Psoas muscle (tissue), 8 donors: ENCODE measurements around the gene CPNE7. TPM values are rescaled to one million over a fixed set of nuclear protein-coding genes. Genes with fewer than 3 reads are reported as not detected.
"Not testable (repeated sequence)": the region's sequence is repeated elsewhere in the genome, so short reads cannot be mapped to it uniquely, and the experiment has no call there.

Source experiments
- ATAC-seq, 4 donors: fragments of 200-7000 bp; cut with Tn5 transposase; one replicate each; pipeline ENCODE4 v1.9.1; 2020; ENCODE audit warnings: moderate library complexity in 3 of 4, mild to moderate bottlenecking in 2 of 4
- DNase-seq, 2 donors: peaks; one replicate each; pipeline ENCODE4 v3.0.0-alpha.2; 2020
- H3K27ac ChIP-seq: fragments of 200-600 bp; one replicate; pipeline ENCODE4 v1.8.0; 2022
- H3K27me3 ChIP-seq, 3 donors: fragments of 200-600 bp in 1 of 3; one replicate each; pipeline versions ENCODE4 v1.6.1 to v1.8.0; 2013 to 2022; ENCODE audit warnings: low read length in 2 of 3, mild to moderate bottlenecking in 2 of 3, moderate library complexity in 1 of 3; ENCODE audit not compliant: insufficient read depth in 3 of 3
- H3K36me3 ChIP-seq, 2 donors: fragments of 200-600 bp in 1 of 2; one replicate each; pipeline versions ENCODE4 v1.6.1 to v1.8.0; 2013 to 2022; ENCODE audit warnings: low read depth in 1 of 2, mild to moderate bottlenecking in 1 of 2, moderate library complexity in 1 of 2; ENCODE audit not compliant: insufficient read depth in 1 of 2
- H3K4me1 ChIP-seq: fragments of 200-600 bp; one replicate; pipeline ENCODE4 v1.8.0; 2022
- H3K4me3 ChIP-seq: fragments of 200-600 bp; one replicate; pipeline ENCODE4 v1.8.0; 2022; ENCODE audit warnings: mild to moderate bottlenecking
- H3K9me3 ChIP-seq: fragments of 200-600 bp; one replicate; pipeline ENCODE4 v1.8.0; 2022
- CTCF ChIP-seq: fragments of 200-600 bp; IDR thresholded peaks from one replicate; pipeline ENCODE4 v1.8.0; 2022; ENCODE audit warnings: antibody characterized with exemption
- WGBS, 3 donors: extraction: QIAGEN DNeasy Blood & Tissue Kit; methylation state at CpG; one replicate each; pipeline versions ENCODE4 v1.1.6 to v1.1.7; 2013; 5-methylcytosine and 5-hydroxymethylcytosine counted together
- intact Hi-C, 2 donors: fragments of 100-400 bp; cut with DNase I; formaldehyde crosslinking; loops; one replicate each; pipeline versions ENCODE4 v1.11.0 to v1.14.2; 2022
- polyA plus RNA-seq, 3 donors: library from polyadenylated mRNA; stranded (reverse); fragments of 200-250 nt; gene quantifications; one replicate each; pipeline ENCODE4 v1.2.3, GENCODE V29; 2013
- total RNA-seq, 4 donors: library from RNA; stranded (reverse); fragmentation: NEBNext Ultra II Directional in 2 of 4; extraction: Animal tissue kit (Norgen Biotek cat#: 25700) in 2 of 4; gene quantifications; one replicate each; pipeline versions ENCODE4 v1.2.1 to v1.2.4, GENCODE V29; 2021 to 2023
- donor health status: healthy with polysubstance abuse.
- donor health status: DM: no; HTN: no; CAD: no; lungs with moderate emphysema.
- donor health status: Bipolar disorder and iron deficiency.
- donor health status: healthy.
- donor health status: DM: yes; HTN: yes; CAD: no.
- donor health status: DM: no; HTN: no; CAD: no.
- donor health status: DM: no; HTN: no; CAD: no.
- donor health status: DM: yes; HTN: yes; CAD: no.

CPNE7 gene
- total and polyA plus RNA-seq, 7 donors: 0.08 to 0.21 TPM; not detected in 5

- no peaks in the 10 kb centered on the region for H3K36me3 ChIP-seq
- intact Hi-C loops: loop anchor here in 1 of 2 donors (10.0 kb wide), 1 partner anchor 58 kb away; the partner anchor contains the start of gene CPNE7
- H3K4me3 ChIP-seq: no peak overlapping the region
- H3K27ac ChIP-seq: no peak overlapping the region
- H3K4me1 ChIP-seq: no peaks in the 10 kb centered on the region
- DNase-seq (no peak), ATAC-seq (no peak)
- peaks cover 0 to 44% (median 3%) of the 10 kb centered on the region in 3 donors for H3K27me3 ChIP-seq
- H3K9me3 ChIP-seq: no peaks in the 10 kb centered on the region
- no peak for TF ChIP-seq CTCF
- WGBS, 3 donors: 27 to 64% (median 61%) methylated on average over 18 to 19 of the region's 19 CpGs
These were observed 57.6 kb downstream of the CPNE7 start for GRCh38 chr16:89633064-89633631.

GRCh38 chr16:89634463-89635385, 59.2 kb downstream of the CPNE7 start:
- intact Hi-C loops: loop anchor here in 1 of 2 donors (10.0 kb wide), 1 partner anchor 60 kb away; the partner anchor contains the start of gene CPNE7
- not testable (repeated sequence) for DNase-seq, H3K27ac ChIP-seq, H3K36me3 ChIP-seq, H3K9me3 ChIP-seq, H3K4me1 ChIP-seq, ATAC-seq, H3K4me3 ChIP-seq
- 39 to 53% (median 40%) methylated on average over 2 of the region's 2 CpGs for WGBS, 3 donors
- peaks cover 0 to 41% (median 3%) of the 10 kb centered on the region in 3 donors for H3K27me3 ChIP-seq

- Histone ChIP-seq H3K27me3 (peaks cover 0 to 26% (median 5%) of the 10 kb centered on the region in 3 donors), H3K27ac (no peak overlapping the region), H3K4me1 (no peaks in the 10 kb centered on the region), H3K36me3 (no peaks in the 10 kb centered on the region), H3K4me3 (no peak overlapping the region), H3K9me3 (no peaks in the 10 kb centered on the region)
- no peak for ATAC-seq
- DNase-seq: no peak
- 77 to 84% (median 78%) methylated on average over 10 to 12 of the region's 12 CpGs for WGBS, 3 donors
- TF ChIP-seq CTCF: no peak
- intact Hi-C loops: loop anchor here in 1 of 2 donors (10.0 kb wide), 1 partner anchor 62 kb away; the partner anchor contains the start of gene CPNE7
These were observed 61.1 kb downstream of the CPNE7 start for GRCh38 chr16:89636663-89637062.

- Histone ChIP-seq H3K27ac (no peak overlapping the region), H3K9me3 (no peaks in the 10 kb centered on the region), H3K36me3 (no peaks in the 10 kb centered on the region), H3K27me3 (peaks cover 0 to 19% (median 4%) of the 10 kb centered on the region in 3 donors), H3K4me3 (no peak overlapping the region), H3K4me1 (no peaks in the 10 kb centered on the region)
- no peak for DNase-seq
- intact Hi-C loops: loop anchor here in 1 of 2 donors (10.0 kb wide), 1 partner anchor 63 kb away; the partner anchor contains the start of gene CPNE7
- WGBS, 3 donors: 54 to 64% (median 59%) methylated on average over 9 to 10 of the region's 10 CpGs
- no peak for TF ChIP-seq CTCF
- no peak for ATAC-seq
These were observed 61.8 kb downstream of the CPNE7 start for GRCh38 chr16:89637379-89637778.

GRCh38 chr16:89638455-89638854, 62.9 kb downstream of the CPNE7 start:
- intact Hi-C loops: loop anchor here in 1 of 2 donors (10.0 kb wide), 1 partner anchor 64 kb away; the partner anchor contains the start of gene CPNE7
- no peak overlapping the region for H3K4me3 ChIP-seq
- 53 to 74% (median 67%) methylated on average over 6 to 10 of the region's 10 CpGs for WGBS, 3 donors
- DNase-seq: no peak
- ATAC-seq: no peak
- H3K4me1 ChIP-seq: no peaks in the 10 kb centered on the region
- H3K36me3 ChIP-seq: no peaks in the 10 kb centered on the region
- H3K27ac ChIP-seq: no peak overlapping the region
- no peaks in the 10 kb centered on the region for H3K9me3 ChIP-seq
- no peak for TF ChIP-seq CTCF
- peaks cover 0 to 8% (median 2%) of the 10 kb centered on the region in 3 donors for H3K27me3 ChIP-seq
